GM12878 (cell line): Measurements from ENCODE around the gene CACNG4.

ENCODE experiments used
- FOXM1 ChIP-seq: IDR thresholded peaks from 2 replicates; pipeline ENCODE4 v1.6.1; 2012; ENCODE audit warnings: low read depth, mild to moderate bottlenecking, inconsistent platforms, low read length, moderate library complexity
- POLR2A ChIP-seq: IDR thresholded peaks from 2 replicates; pipeline ENCODE4 v1.6.1; 2011; ENCODE audit warnings: low read depth, mild to moderate bottlenecking, low read length
- POLR2AphosphoS5 ChIP-seq: IDR thresholded peaks from 2 replicates; pipeline ENCODE4 v1.6.1; 2011; ENCODE audit warnings: mild to moderate bottlenecking, low read length, inconsistent platforms
- RAD21 ChIP-seq: IDR thresholded peaks from 2 replicates; pipeline ENCODE4 v1.6.1; 2011; ENCODE audit warnings: mild to moderate bottlenecking, low read depth, low read length, moderate library complexity; ENCODE audit not compliant: insufficient read depth
- SREBF1 ChIP-seq: IDR thresholded peaks from 2 replicates; pipeline ENCODE4 v1.6.1; 2012; ENCODE audit warnings: mild to moderate bottlenecking, low read length
- TF ChIP-seq, protein P1 (sequence below), 3 experiments: IDR thresholded peaks in 2 of 3; conservative IDR thresholded peaks in 1 of 3; 2 replicates each; pipeline ENCODE4 v1.5.1; 2011; ENCODE audit warnings: low read depth in 3 of 3, low read length in 3 of 3, mild to moderate bottlenecking in 3 of 3, control low read depth in 2 of 3, moderate library complexity in 2 of 3, inconsistent platforms in 1 of 3, mixed read lengths in 1 of 3; ENCODE audit not compliant: control insufficient read depth in 2 of 3, insufficient read depth in 1 of 3; ENCODE audit errors: extremely low read depth in 1 of 3

DNA sequence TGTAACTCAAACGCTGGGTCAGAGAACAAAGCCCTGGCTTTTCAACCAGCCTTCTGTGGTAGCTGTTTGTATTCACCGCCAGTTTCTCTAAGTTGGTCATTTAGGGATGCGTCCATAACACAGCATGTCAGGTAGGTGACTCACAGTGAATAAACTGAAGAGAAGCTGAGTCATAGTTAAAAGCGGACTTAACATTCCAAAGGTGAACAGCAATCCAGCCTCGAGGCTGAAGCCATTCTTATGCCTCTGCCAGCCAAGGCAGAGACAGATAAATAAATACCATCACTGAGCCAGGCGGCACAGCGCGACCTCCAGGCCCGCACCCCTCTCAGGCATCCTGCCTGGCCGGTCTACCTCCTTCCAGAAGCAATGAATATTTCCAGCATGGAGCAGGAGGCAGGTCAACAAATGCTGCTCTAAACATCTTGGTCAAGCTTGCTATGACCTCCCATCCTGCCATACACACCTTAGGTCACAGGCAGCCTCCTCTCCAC is 12.4 kb upstream of the CACNG4 start:
- TF ChIP-seq RAD21 (no peak), POLR2A (no peak), FOXM1 (no peak), POLR2AphosphoS5 (no peak), SREBF1 (no peak)
- TF ChIP-seq, protein P1, sequence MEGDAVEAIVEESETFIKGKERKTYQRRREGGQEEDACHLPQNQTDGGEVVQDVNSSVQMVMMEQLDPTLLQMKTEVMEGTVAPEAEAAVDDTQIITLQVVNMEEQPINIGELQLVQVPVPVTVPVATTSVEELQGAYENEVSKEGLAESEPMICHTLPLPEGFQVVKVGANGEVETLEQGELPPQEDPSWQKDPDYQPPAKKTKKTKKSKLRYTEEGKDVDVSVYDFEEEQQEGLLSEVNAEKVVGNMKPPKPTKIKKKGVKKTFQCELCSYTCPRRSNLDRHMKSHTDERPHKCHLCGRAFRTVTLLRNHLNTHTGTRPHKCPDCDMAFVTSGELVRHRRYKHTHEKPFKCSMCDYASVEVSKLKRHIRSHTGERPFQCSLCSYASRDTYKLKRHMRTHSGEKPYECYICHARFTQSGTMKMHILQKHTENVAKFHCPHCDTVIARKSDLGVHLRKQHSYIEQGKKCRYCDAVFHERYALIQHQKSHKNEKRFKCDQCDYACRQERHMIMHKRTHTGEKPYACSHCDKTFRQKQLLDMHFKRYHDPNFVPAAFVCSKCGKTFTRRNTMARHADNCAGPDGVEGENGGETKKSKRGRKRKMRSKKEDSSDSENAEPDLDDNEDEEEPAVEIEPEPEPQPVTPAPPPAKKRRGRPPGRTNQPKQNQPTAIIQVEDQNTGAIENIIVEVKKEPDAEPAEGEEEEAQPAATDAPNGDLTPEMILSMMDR (IDR thresholded peaks at IDR 0.05 in 2 of 3, conservative IDR thresholded peaks at IDR 0.05 in 1 of 3; ENCODE audit: control insufficient read depth in 2 of 3, extremely low read depth in 1 of 3, insufficient read depth in 1 of 3, low read depth in 3 of 3, low read length in 3 of 3), result no peak
